Cardiac septum (tissue), 1 donor: ENCODE measurements around the gene CPOX. TPM values are rescaled to one million over a fixed set of nuclear protein-coding genes. Genes with fewer than 3 reads are reported as not detected.

Experiments
- DNase-seq: peaks from one replicate; pipeline ENCODE4 v3.0.0-alpha.2; 2020; ENCODE audit warnings: low spot score
- intact Hi-C: fragments of 100-400 bp; cut with DNase I; formaldehyde crosslinking; loops from one replicate; pipeline ENCODE4 v1.14.0; 2022
- total RNA-seq: library from RNA; stranded (reverse); fragmentation: NEBNext Ultra II Directional; extraction: Animal tissue kit (Norgen Biotek cat#: 25700); gene quantifications from one replicate; pipeline ENCODE4 v1.2.1, GENCODE V29; 2021
- donor health status: DM: no; HTN: no; CAD: no.

Gene CPOX
- total RNA-seq, 1 donor from 2014 or later: 10.3 TPM

GRCh38 chr3:98598492-98598891 is 5.1 kb upstream of the CPOX start:
- no peak for DNase-seq
- intact Hi-C loops: loop anchor here (10.0 kb wide), 2 partner anchors 186 to 1156 kb away; no protein-coding TSS in a partner anchor

DNA sequence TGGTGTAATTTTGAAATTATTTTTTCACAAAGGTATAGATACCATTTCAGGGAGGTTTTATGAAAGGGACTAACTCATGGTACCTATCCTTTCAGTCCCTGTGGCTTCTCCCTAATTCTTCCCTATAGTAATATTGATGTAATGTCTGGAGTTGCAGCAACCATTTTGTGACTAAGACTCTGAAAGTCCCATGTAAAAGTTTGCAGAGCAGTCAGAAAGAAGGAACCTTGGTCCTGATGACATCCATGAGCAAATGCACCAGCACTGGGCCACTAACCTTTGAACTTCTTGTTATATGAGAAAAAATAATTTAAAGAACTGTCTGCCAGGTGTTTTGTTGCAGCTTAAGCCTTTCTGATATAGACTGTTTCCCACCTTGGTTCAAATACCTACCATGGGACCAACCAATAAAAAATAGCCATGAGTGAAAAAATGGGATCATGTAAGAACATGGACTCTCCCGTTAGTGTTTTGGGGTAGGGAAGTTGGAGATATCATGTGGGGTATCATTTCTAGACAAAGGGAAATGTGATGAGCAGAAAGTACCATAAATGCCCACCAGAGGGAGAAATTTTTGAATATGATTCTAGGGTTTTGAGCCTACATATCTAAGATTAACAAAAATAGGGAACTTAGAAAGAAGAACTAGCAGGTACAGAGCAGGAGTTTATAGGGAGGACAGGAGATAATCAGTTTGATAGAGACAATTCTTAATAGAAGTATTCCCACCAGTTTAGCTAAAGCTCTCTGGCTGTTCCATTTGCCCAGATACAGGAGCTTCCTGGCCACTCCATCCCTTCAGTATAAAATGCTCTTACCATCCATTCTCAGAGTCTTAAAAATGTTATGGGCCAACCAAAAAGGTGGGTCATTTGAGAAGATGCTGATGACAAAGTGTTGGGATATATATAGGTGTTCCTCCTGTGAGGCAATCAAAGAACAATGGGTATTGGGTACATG is 3.4 kb upstream of the CPOX start:
- no peak for DNase-seq
- intact Hi-C loops: loop anchor here (10.0 kb wide), 2 partner anchors 188 to 1158 kb away; no protein-coding TSS in a partner anchor

GRCh38 chr3:98596087-98596486 is 2.7 kb upstream of the CPOX start:
- intact Hi-C loops: loop anchor here (10.0 kb wide), 2 partner anchors 189 to 1159 kb away; no protein-coding TSS in a partner anchor
- DNase-seq: no peak

DNA sequence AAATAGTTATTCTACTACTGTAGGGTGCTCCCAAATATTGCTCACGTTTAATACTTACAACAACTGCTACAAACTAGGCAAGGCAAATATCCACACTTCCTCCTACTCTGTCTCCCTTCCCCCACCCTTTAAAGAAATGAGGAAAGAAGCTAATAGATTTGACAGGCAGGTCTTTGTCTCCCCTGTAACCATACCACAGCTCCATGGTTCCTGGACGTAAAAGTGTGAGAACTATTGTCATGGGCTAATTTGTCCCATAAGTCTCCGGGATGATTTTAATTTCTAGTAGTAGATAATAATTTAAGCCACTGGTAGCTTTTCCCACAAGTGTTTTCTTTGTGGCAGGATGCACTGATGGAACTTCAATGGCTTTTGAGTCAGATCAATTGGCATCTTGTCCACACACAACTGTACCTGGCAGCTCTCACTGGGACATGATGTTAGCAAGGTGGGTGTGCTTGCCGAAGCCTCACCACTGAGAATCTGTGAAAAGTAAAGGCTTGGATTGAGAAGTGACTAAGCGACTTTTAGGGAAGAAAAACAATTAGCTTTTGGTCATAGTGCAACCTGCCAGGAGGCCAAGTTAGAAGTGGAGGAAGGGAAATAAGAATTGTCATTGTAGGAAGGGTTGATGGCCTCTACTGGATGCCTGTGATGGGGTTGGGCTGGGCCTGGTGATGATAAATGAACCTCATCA is 1.4 kb upstream of the CPOX start:
- intact Hi-C loops: loop anchor here (5.0 to 10.0 kb wide), 4 partner anchors 190 to 1160 kb away; partner anchors contain the start of gene DCBLD2
- DNase-seq: no peak

DNA sequence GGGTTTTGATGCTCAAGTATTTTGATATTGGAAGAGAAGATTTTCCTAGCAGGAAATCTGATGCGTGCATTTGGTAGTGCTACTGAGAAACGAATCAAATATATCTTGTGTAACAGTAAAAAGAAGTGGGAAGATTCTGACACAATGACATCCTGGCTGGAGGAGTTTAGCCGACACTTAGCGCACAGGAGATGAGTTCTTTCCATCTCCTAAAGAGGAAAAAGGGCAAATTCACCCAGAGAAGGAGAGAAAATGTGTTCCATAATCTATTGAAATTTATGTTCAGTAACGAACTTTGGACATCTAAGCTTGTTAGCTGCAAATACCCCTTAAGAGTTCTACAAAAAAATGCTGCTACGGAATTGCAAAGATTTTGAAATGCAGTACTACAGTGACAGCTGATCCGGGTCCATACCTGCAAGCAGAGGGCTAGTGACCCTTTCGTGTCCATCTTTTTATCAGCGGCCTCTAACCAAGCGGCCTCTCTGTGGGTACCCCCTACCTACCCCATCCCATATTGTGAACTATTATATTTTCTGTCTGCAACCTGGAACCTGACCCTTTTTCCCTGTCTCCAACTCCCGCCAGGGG is 971 bp downstream of the CPOX start:
- intact Hi-C loops: loop anchor here (2.0 to 10.0 kb wide), 5 partner anchors 70 to 1162 kb away; partner anchors contain the start of genes CLDND1 and DCBLD2
- DNase-seq: no peak

- no peak for DNase-seq
- intact Hi-C loops: loop anchor here (5.0 to 10.0 kb wide), 4 partner anchors 195 to 1165 kb away; partner anchors contain the start of gene DCBLD2
Measured at GRCh38 chr3:98589331-98590036, 3.9 kb downstream of the CPOX start.

DNA sequence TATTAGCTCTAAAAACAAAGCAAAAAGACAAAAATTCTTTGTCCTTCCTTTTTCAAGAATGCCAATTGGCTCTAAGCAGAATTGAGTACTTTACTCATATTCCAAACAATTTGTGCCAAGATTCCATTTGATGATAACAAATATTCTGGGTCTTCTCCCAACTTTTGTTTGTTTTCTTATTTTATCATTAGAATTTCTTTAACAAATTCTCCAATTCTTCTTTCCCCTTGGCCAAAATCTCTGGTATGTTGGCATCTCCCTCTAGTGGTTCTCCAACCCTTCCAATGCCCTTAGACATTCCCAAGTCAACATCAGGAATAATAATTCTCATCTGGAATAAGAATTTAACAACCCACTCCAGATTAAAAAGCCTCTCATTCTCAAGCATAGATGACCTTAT is 5.3 kb downstream of the CPOX start:
- intact Hi-C loops: no loop called here
- DNase-seq: no peak

DNA sequence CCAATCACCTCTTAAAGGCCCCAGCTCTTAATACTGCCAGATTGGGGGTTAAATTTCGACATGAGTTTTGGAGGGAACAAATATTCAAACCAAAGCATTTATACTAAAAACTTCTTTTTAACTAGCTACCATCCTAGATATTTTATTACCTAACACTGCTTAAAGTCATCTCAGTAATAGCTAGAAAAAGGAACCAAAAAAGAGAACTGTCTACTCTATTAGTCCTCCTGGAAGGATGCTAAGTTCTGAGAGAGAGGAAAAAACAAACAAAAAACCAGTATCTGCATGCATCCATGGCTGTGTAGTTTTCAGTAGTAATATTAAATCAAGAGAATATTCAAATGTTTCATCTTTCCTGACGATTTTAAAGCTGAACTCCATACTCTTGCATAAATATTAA is 5.8 kb downstream of the CPOX start:
- DNase-seq: no peak
- intact Hi-C loops: no loop called here

- intact Hi-C loops: no loop called here
- DNase-seq: no peak
Measured at GRCh38 chr3:98584547-98584946, 8.9 kb downstream of the CPOX start.

DNA sequence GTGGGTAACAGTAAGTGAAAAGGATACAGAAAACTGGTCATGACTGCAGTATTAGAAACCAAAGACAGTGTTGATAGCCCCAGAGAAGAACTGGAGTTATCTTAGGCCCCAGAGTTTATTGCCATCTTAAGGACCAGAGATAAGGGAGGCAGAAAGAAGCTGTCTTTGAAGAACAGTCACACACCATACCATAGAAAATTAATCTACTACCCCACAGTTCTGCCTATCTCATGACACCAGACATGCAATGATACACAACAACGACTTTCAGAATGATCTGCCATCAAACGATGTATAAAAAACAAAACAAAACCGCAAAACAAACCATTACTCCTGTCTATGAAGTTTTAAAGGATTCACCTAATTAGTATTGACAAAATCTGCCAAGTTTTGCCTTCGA is 9.6 kb downstream of the CPOX start:
- no peak for DNase-seq
- intact Hi-C loops: no loop called here

- no peak for DNase-seq
- intact Hi-C loops: no loop called here
Measured at GRCh38 chr3:98582042-98582441, 11.4 kb downstream of the CPOX start.

GRCh38 chr3:98581474-98581873 is 11.9 kb downstream of the CPOX start:
- DNase-seq: no peak
- intact Hi-C loops: no loop called here

GRCh38 chr3:98580401-98581386 is 12.7 kb downstream of the CPOX start:
- intact Hi-C loops: no loop called here
- DNase-seq: no peak

- intact Hi-C loops: no loop called here
- DNase-seq: no peak
Measured at GRCh38 chr3:98577178-98577895, 16.1 kb downstream of the CPOX start.

GRCh38 chr3:98574132-98574531 is 19.3 kb downstream of the CPOX start:
- DNase-seq: no peak
- intact Hi-C loops: no loop called here

- intact Hi-C loops: no loop called here
- DNase-seq: no peak
Measured at GRCh38 chr3:98573181-98573728, 20.2 kb downstream of the CPOX start.

GRCh38 chr3:98568402-98568801 is 25.0 kb downstream of the CPOX start:
- intact Hi-C loops: no loop called here
- no peak for DNase-seq
